Endothelial cell of umbilical vein (primary cell): Measurements from ENCODE around the gene SLC34A2. TPM values are rescaled to one million over a fixed set of nuclear protein-coding genes. Genes with fewer than 3 reads are reported as not detected.

Experiments
- BruUV-seq: library from RNA; stranded (reverse); fragments of 400-500 nt; replicated peaks from 2 replicates; lab custom pipeline; 2021; lab: Mats Ljungman, UMichigan
- CTCF ChIA-PET: fragments of 300-600, 350-600 bp; sonication (Branson Sonifier 250); formaldehyde crosslinking; loops from one replicate; lab custom pipeline; 2021; ENCODE audit warnings: antibody characterized with exemption, inconsistent platforms; lab: Charles Lee
- POLR2A ChIA-PET: fragments of 300-600, 350-600 bp; sonication (Branson Sonifier 250); formaldehyde crosslinking; loops from one replicate; lab custom pipeline; 2021; ENCODE audit warnings: antibody characterized with exemption, inconsistent platforms; lab: Charles Lee
- DNase-seq: peaks from one replicate; pipeline ENCODE4 v3.0.0-alpha.2; 2011; ENCODE audit warnings: low read depth, low spot score
- FAIRE-seq: peaks from 2 replicates; lab custom pipeline; 2011; peaks lifted over from hg19 to GRCh38; lab: Jason Lieb, UNC
- H2AFZ ChIP-seq: 2 replicates; pipeline ENCODE4 v1.6.0; 2012; ENCODE audit warnings: low read depth, low read length, control low read depth, inconsistent platforms
- H3K27ac ChIP-seq: 2 replicates; pipeline ENCODE4 v1.5.1; 2011; ENCODE audit warnings: low read depth, mild to moderate bottlenecking, control low read depth, low read length, moderate library complexity; ENCODE audit not compliant: insufficient read depth
- H3K27me3 ChIP-seq, 2 experiments: 2 replicates each; pipeline versions ENCODE4 v1.6.0 to v1.6.1; 2011; ENCODE audit warnings: low read length in 2 of 2, mixed read lengths in 1 of 2; ENCODE audit not compliant: control insufficient read depth in 2 of 2, insufficient read depth in 2 of 2
- H3K36me3 ChIP-seq, 2 experiments: 2 replicates in 1 of 2; 3 replicates in 1 of 2; pipeline ENCODE4 v1.5.1; 2011; ENCODE audit warnings: low read length in 2 of 2, mild to moderate bottlenecking in 1 of 2, moderate library complexity in 1 of 2; ENCODE audit not compliant: control insufficient read depth in 2 of 2, insufficient read depth in 2 of 2; ENCODE audit errors: extremely low read depth in 1 of 2
- H3K4me1 ChIP-seq: 3 replicates; pipeline ENCODE4 v1.5.1; 2011; ENCODE audit warnings: mild to moderate bottlenecking, low read length; ENCODE audit not compliant: control insufficient read depth, insufficient read depth; ENCODE audit errors: extremely low read depth
- H3K4me2 ChIP-seq: 2 replicates; pipeline ENCODE4 v1.6.1; 2011; ENCODE audit warnings: low read length, control low read depth, mixed read lengths; ENCODE audit not compliant: insufficient read depth
- H3K4me3 ChIP-seq, 3 experiments: fragments of 200-600 bp in 1 of 3; sonication (generic), shearing (Covaris generic) in 1 of 3; replicated peaks in 1 of 3; 2 replicates each; pipeline ENCODE4 v1.5.1; 2011 to 2016; ENCODE audit warnings: control low read depth in 3 of 3, low read length in 3 of 3, mild to moderate bottlenecking in 2 of 3, inconsistent platforms in 1 of 3, low read depth in 1 of 3, moderate library complexity in 1 of 3; ENCODE audit not compliant: insufficient read depth in 1 of 3
- H3K79me2 ChIP-seq: 2 replicates; pipeline ENCODE4 v1.6.0; 2012; ENCODE audit warnings: low read length, inconsistent platforms; ENCODE audit not compliant: control insufficient read depth, insufficient read depth
- H3K9ac ChIP-seq: replicated peaks from 2 replicates; pipeline ENCODE3; 2011; ENCODE audit warnings: low read length, control low read depth; ENCODE audit not compliant: insufficient read depth; ENCODE audit errors: extremely low read depth
- H3K9me1 ChIP-seq: replicated peaks from 3 replicates; pipeline ENCODE4 v1.6.0; 2011; ENCODE audit warnings: mild to moderate bottlenecking, low read length; ENCODE audit not compliant: control insufficient read depth, insufficient read depth; ENCODE audit errors: extremely low read depth
- H3K9me3 ChIP-seq: replicated peaks from 2 replicates; pipeline ENCODE4 v1.5.1; 2012; ENCODE audit warnings: low read length, inconsistent platforms; ENCODE audit not compliant: control insufficient read depth, insufficient read depth
- H4K20me1 ChIP-seq: replicated peaks from 2 replicates; pipeline ENCODE3; 2011; ENCODE audit warnings: mild to moderate bottlenecking, low read length; ENCODE audit not compliant: control insufficient read depth, insufficient read depth; ENCODE audit errors: extremely low read depth
- CTCF ChIP-seq, 2 donors: IDR thresholded peaks; 1 replicate in 1 of 2; 2 replicates in 1 of 2; pipeline ENCODE4 v1.5.1; 2011; ENCODE audit warnings: low read length in 2 of 2, mild to moderate bottlenecking in 2 of 2, moderate library complexity in 2 of 2, control low read depth in 1 of 2, inconsistent platforms in 1 of 2, low read depth in 1 of 2; ENCODE audit not compliant: insufficient read depth in 1 of 2; ENCODE audit errors: extremely low read depth in 1 of 2
- EZH2 ChIP-seq: IDR thresholded peaks from 2 replicates; pipeline ENCODE4 v1.6.1; 2012; ENCODE audit warnings: borderline replicate concordance, low read depth, mild to moderate bottlenecking, moderate library complexity, low read length, inconsistent platforms; ENCODE audit not compliant: severe bottlenecking
- FOS ChIP-seq: IDR thresholded peaks from 2 replicates; pipeline ENCODE4 v1.6.1; 2011; ENCODE audit warnings: mild to moderate bottlenecking, low read length, moderate library complexity, borderline replicate concordance; ENCODE audit not compliant: insufficient read depth
- GATA2 ChIP-seq: IDR thresholded peaks from 2 replicates; pipeline ENCODE4 v1.7.0; 2011; ENCODE audit warnings: low read depth, mild to moderate bottlenecking, moderate library complexity, mixed read lengths, low read length; ENCODE audit not compliant: insufficient read length, insufficient read depth
- JUN ChIP-seq: IDR thresholded peaks from 2 replicates; pipeline ENCODE4 v1.6.1; 2011; ENCODE audit warnings: borderline replicate concordance, low read depth; ENCODE audit not compliant: insufficient read length, insufficient read depth
- MAX ChIP-seq: IDR thresholded peaks from 2 replicates; pipeline ENCODE4 v1.6.1; 2011; ENCODE audit not compliant: insufficient read depth, insufficient read length
- MYC ChIP-seq: IDR thresholded peaks from one replicate; pipeline ENCODE4 v1.6.1; 2011; ENCODE audit warnings: mild to moderate bottlenecking, low read depth, low read length
- POLR2A ChIP-seq: IDR thresholded peaks from 2 replicates; pipeline ENCODE4 v1.6.1; 2012; ENCODE audit warnings: low read depth, mild to moderate bottlenecking, control low read depth, low read length
- POLR2AphosphoS5 ChIP-seq: IDR thresholded peaks from 2 replicates; pipeline ENCODE4 v1.6.1; 2012; ENCODE audit warnings: low read depth, mild to moderate bottlenecking, control low read depth, low read length, moderate library complexity; ENCODE audit not compliant: insufficient read depth
- dilution Hi-C: fragments of 300-500 bp; cut with MboI; formaldehyde crosslinking; loops from one replicate; pipeline ENCODE4 v1.15.0; 2019; ENCODE audit warnings: low sequenced_read_pairs; ENCODE audit not compliant: extremely low pct_ligation_motif_present
- intact Hi-C: fragments of 100-400 bp; cut with micrococcal nuclease; formaldehyde crosslinking; loops from one replicate; pipeline ENCODE4 v1.10.0; 2022
- polyA plus RNA-seq, 4 experiments: library from polyadenylated mRNA; depleted of rRNA in 3 of 4; stranded (reverse) in 3 of 4; unstranded in 1 of 4; fragments of >200 nt; gene quantifications; 2 replicates each; pipeline versions ENCODE4 v1.2.1 to v1.2.3, GENCODE V29; 2011 to 2012; ENCODE audit warnings: missing spikeins in 1 of 4
- total RNA-seq: library from RNA; stranded (reverse); gene quantifications from 2 replicates; pipeline ENCODE4 v1.2.3, GENCODE V29; 2021

SLC34A2 gene
- total and polyA plus RNA-seq, 2 donors (not counting 3 experiments of a cell fraction or from before 2014, with no cell fraction given), result not detected

GRCh38 chr4:25677157-25677556 lies 21.5 kb downstream of the SLC34A2 start:
- no peaks in the 10 kb centered on the region for H3K36me3 ChIP-seq
- H3K27ac ChIP-seq, result no peak overlapping the region
- H4K20me1 ChIP-seq, result no peaks in the 10 kb centered on the region
- no peak overlapping the region for H3K4me3 ChIP-seq
- dilution Hi-C loops, result no loop called here
- no peak for FAIRE-seq
- no peak for TF ChIP-seq CTCF (IDR thresholded peaks at IDR 0.05; ENCODE audit: extremely low read depth in 1 of 2, insufficient read depth in 1 of 2, low read depth in 1 of 2, low read length in 2 of 2)
- TF ChIP-seq FOS, result no peak
- no peak for TF ChIP-seq MYC
- TF ChIP-seq EZH2, result no peak
- no peak for TF ChIP-seq MAX
- TF ChIP-seq POLR2A, result no peak
- no peak for TF ChIP-seq GATA2
- no peak for TF ChIP-seq JUN
- TF ChIP-seq POLR2AphosphoS5, result no peak
- no peak overlapping the region for H2AFZ ChIP-seq
- H3K79me2 ChIP-seq, result no peaks in the 10 kb centered on the region
- H3K4me2 ChIP-seq, result no peak overlapping the region
- no peaks in the 10 kb centered on the region for H3K9me3 ChIP-seq
- POLR2A ChIA-PET, result no interaction called here
- intact Hi-C loops, result no loop called here
- CTCF ChIA-PET, result no interaction called here
- DNase-seq, result no peak
- H3K9me1 ChIP-seq, result no peaks in the 10 kb centered on the region
- H3K27me3 ChIP-seq, result no peaks in the 10 kb centered on the region
- H3K4me1 ChIP-seq, result no peaks in the 10 kb centered on the region
- BruUV-seq, result no TSS peak
- no peak overlapping the region for H3K9ac ChIP-seq
